ENCODE results near the gene PSMA2. TPM values are rescaled to one million over a fixed set of nuclear protein-coding genes. Genes with fewer than 3 reads are reported as not detected.
A peak's percentile ranks its signal among the peaks of the same experiment; 100 is the strongest.

Gene PSMA2
- total and polyA plus RNA-seq, 2 donors (not counting 1 experiment from before 2014, with no cell fraction given): 27.2 to 161 TPM

GRCh38 chr7:42915356-42915755 lies 16.6 kb downstream of the PSMA2 start:
- no peak overlapping the region for H3K9ac ChIP-seq (ENCODE audit: insufficient read depth, low read length)
- H3K4me3 ChIP-seq (replicated peaks in 1 of 4; ENCODE audit: control extremely low read depth in 1 of 4, insufficient read depth in 1 of 4, low read depth in 3 of 4, low read length in 4 of 4): no peak overlapping the region
- H3K27ac ChIP-seq (ENCODE audit: insufficient read depth, low read length): no peak overlapping the region
- H3K36me3 ChIP-seq (ENCODE audit: control insufficient read depth, insufficient read depth, low read length): peaks cover 3% of the 10 kb centered on the region
- peaks cover 7% of the 10 kb centered on the region for H3K4me1 ChIP-seq (ENCODE audit: control insufficient read depth, extremely low read depth, insufficient read depth, low read length)
- no peak for TF ChIP-seq EZH2 (IDR thresholded peaks at IDR 0.05; ENCODE audit: low read length, missing control alignments)
- TF ChIP-seq, protein P1, sequence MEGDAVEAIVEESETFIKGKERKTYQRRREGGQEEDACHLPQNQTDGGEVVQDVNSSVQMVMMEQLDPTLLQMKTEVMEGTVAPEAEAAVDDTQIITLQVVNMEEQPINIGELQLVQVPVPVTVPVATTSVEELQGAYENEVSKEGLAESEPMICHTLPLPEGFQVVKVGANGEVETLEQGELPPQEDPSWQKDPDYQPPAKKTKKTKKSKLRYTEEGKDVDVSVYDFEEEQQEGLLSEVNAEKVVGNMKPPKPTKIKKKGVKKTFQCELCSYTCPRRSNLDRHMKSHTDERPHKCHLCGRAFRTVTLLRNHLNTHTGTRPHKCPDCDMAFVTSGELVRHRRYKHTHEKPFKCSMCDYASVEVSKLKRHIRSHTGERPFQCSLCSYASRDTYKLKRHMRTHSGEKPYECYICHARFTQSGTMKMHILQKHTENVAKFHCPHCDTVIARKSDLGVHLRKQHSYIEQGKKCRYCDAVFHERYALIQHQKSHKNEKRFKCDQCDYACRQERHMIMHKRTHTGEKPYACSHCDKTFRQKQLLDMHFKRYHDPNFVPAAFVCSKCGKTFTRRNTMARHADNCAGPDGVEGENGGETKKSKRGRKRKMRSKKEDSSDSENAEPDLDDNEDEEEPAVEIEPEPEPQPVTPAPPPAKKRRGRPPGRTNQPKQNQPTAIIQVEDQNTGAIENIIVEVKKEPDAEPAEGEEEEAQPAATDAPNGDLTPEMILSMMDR (conservative IDR thresholded peaks at IDR 0.05 in 1 of 2, IDR thresholded peaks at IDR 0.05 in 1 of 2; ENCODE audit: low read depth in 1 of 2, low read length in 2 of 2): no peak
- H2AFZ ChIP-seq (ENCODE audit: low read length): no peak overlapping the region
- DNase-seq (ENCODE audit: low read depth in 2 of 2): peak; percentile 21 to 70
- peak overlapping the region; percentile 6 for H3K4me2 ChIP-seq (ENCODE audit: extremely low read depth, insufficient read depth, low read length)
- peaks cover 7% of the 10 kb centered on the region for H3K79me2 ChIP-seq (ENCODE audit: control insufficient read depth, insufficient read depth, low read length)
- no peaks in the 10 kb centered on the region for H3K9me3 ChIP-seq (ENCODE audit: control insufficient read depth, insufficient read depth, low read depth, low read length)
- no peaks in the 10 kb centered on the region for H4K20me1 ChIP-seq (ENCODE audit: control insufficient read depth, extremely low read depth, insufficient read depth, low read length)
- no peaks in the 10 kb centered on the region for H3K27me3 ChIP-seq (ENCODE audit: control insufficient read depth, insufficient read depth, low read length)

DNA sequence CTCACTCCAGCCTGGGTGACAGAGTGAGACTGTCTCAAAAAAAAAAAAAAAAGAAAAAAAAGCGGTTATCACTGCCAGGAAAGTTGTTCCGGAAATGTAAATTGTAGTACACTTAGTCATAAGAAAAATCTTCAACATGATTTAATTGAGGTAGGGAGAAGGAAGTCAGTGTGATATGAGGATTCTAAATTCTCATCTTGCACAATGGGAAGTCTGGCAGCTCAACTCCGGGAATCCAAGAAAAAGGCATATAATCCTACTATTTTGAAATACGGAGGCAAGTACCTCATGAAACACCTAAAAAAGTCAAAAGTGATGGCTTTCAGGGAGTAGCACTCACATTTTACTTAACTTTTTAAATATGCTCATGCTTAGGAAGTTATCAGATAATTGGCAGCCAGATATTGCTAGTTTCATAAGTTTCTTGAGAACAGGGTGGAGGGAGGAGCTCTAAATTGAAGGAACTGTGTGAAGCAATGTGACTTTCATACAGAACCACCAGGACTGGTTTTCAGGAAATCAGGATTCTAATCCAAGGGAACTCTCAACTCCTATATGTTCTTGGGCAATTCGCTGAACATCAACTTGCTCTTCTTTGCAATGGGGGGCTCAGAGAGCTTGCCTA lies 17.4 kb downstream of the PSMA2 start:
- Histone ChIP-seq H3K27me3 (ENCODE audit: control insufficient read depth, insufficient read depth, low read length) (no peaks in the 10 kb centered on the region), H3K27ac (ENCODE audit: insufficient read depth, low read length) (peak overlapping the region; percentile 35), H3K4me1 (ENCODE audit: control insufficient read depth, extremely low read depth, insufficient read depth, low read length) (peaks cover 7% of the 10 kb centered on the region), H3K79me2 (ENCODE audit: control insufficient read depth, insufficient read depth, low read length) (peaks cover 7% of the 10 kb centered on the region), H3K9ac (ENCODE audit: insufficient read depth, low read length) (no peak overlapping the region), H4K20me1 (ENCODE audit: control insufficient read depth, extremely low read depth, insufficient read depth, low read length) (no peaks in the 10 kb centered on the region), H3K4me2 (ENCODE audit: extremely low read depth, insufficient read depth, low read length) (no peak overlapping the region), H3K4me3 (replicated peaks in 1 of 4; ENCODE audit: control extremely low read depth in 1 of 4, insufficient read depth in 1 of 4, low read depth in 3 of 4, low read length in 4 of 4) (no peak overlapping the region), H2AFZ (ENCODE audit: low read length) (no peak overlapping the region), H3K36me3 (ENCODE audit: control insufficient read depth, insufficient read depth, low read length) (peaks cover 3% of the 10 kb centered on the region), H3K9me3 (ENCODE audit: control insufficient read depth, insufficient read depth, low read depth, low read length) (no peaks in the 10 kb centered on the region)
- TF ChIP-seq EZH2 (IDR thresholded peaks at IDR 0.05; ENCODE audit: low read length, missing control alignments): no peak
- peak; percentile 38 to 82 for DNase-seq (ENCODE audit: low read depth in 2 of 2)

- H3K27ac ChIP-seq (ENCODE audit: insufficient read depth, low read length): peak overlapping the region; percentile 20
Observed at GRCh38 chr7:42914009-42914408, 18.0 kb downstream of the PSMA2 start.

More at GRCh38 chr7:42914009-42914408, 18.0 kb downstream of the PSMA2 start:
- no peak overlapping the region for H3K9ac ChIP-seq (ENCODE audit: insufficient read depth, low read length)
- TF ChIP-seq, protein P1 (conservative IDR thresholded peaks at IDR 0.05 in 1 of 2, IDR thresholded peaks at IDR 0.05 in 1 of 2; ENCODE audit: low read depth in 1 of 2, low read length in 2 of 2): no peak
- no peak for TF ChIP-seq EZH2 (IDR thresholded peaks at IDR 0.05; ENCODE audit: low read length, missing control alignments)
- H3K9me3 ChIP-seq (ENCODE audit: control insufficient read depth, insufficient read depth, low read depth, low read length): no peaks in the 10 kb centered on the region
- no peak for DNase-seq (ENCODE audit: low read depth in 2 of 2)
- peaks cover 7% of the 10 kb centered on the region for H3K4me1 ChIP-seq (ENCODE audit: control insufficient read depth, extremely low read depth, insufficient read depth, low read length)
- peaks cover 3% of the 10 kb centered on the region for H3K36me3 ChIP-seq (ENCODE audit: control insufficient read depth, insufficient read depth, low read length)
- H2AFZ ChIP-seq (ENCODE audit: low read length): no peak overlapping the region
- H3K4me2 ChIP-seq (ENCODE audit: extremely low read depth, insufficient read depth, low read length): no peak overlapping the region
- H3K27me3 ChIP-seq (ENCODE audit: control insufficient read depth, insufficient read depth, low read length): no peaks in the 10 kb centered on the region
- H4K20me1 ChIP-seq (ENCODE audit: control insufficient read depth, extremely low read depth, insufficient read depth, low read length): no peaks in the 10 kb centered on the region
- H3K4me3 ChIP-seq (replicated peaks in 1 of 4; ENCODE audit: control extremely low read depth in 1 of 4, insufficient read depth in 1 of 4, low read depth in 3 of 4, low read length in 4 of 4): no peak overlapping the region
- H3K79me2 ChIP-seq (ENCODE audit: control insufficient read depth, insufficient read depth, low read length): peaks cover 7% of the 10 kb centered on the region

All from fibroblast of lung (primary cell).